Liver (tissue), 9 donors: ENCODE measurements around the gene HOXA4. TPM values are rescaled to one million over a fixed set of nuclear protein-coding genes. Genes with fewer than 3 reads are reported as not detected.

ENCODE experiments used
- DNase-seq: peaks from one replicate; pipeline ENCODE4 v3.0.0-alpha.2; 2017; ENCODE audit warnings: low spot score
- H3K27ac ChIP-seq, 2 donors: one replicate each; pipeline ENCODE4 v1.7.0; 2013; ENCODE audit warnings: inconsistent platforms in 2 of 2, low read length in 2 of 2, control low read depth in 1 of 2, low read depth in 1 of 2, mild to moderate bottlenecking in 1 of 2
- H3K27me3 ChIP-seq, 4 donors: one replicate each; pipeline versions ENCODE4 v1.6.1 to v1.7.0; 2013; ENCODE audit warnings: low read length in 3 of 4, inconsistent platforms in 1 of 4, mild to moderate bottlenecking in 1 of 4, moderate library complexity in 1 of 4; ENCODE audit not compliant: control insufficient read depth in 4 of 4, insufficient read depth in 4 of 4
- H3K36me3 ChIP-seq, 4 donors: one replicate each; pipeline versions ENCODE4 v1.6.1 to v1.7.0; 2013; ENCODE audit warnings: low read length in 3 of 4, mild to moderate bottlenecking in 3 of 4, low read depth in 1 of 4, moderate library complexity in 1 of 4; ENCODE audit not compliant: control insufficient read depth in 4 of 4, insufficient read depth in 3 of 4
- H3K4me1 ChIP-seq, 4 donors: one replicate each; pipeline versions ENCODE4 v1.6.1 to v1.7.0; 2013; ENCODE audit warnings: low read length in 3 of 4, mild to moderate bottlenecking in 3 of 4, moderate library complexity in 1 of 4; ENCODE audit not compliant: control insufficient read depth in 4 of 4, insufficient read depth in 4 of 4
- H3K4me3 ChIP-seq, 3 donors: one replicate each; pipeline versions ENCODE4 v1.6.1 to v1.7.0; 2013; ENCODE audit warnings: low read length in 3 of 3, control low read depth in 1 of 3, low read depth in 1 of 3, mild to moderate bottlenecking in 1 of 3
- H3K9ac ChIP-seq, 2 donors: one replicate each; pipeline ENCODE4 v1.7.0; 2013; ENCODE audit warnings: low read length in 2 of 2, mild to moderate bottlenecking in 2 of 2, moderate library complexity in 2 of 2, control low read depth in 1 of 2, low read depth in 1 of 2
- H3K9me3 ChIP-seq, 4 donors: one replicate each; pipeline versions ENCODE4 v1.6.1 to v1.7.0; 2013; ENCODE audit warnings: low read length in 3 of 4; ENCODE audit not compliant: control insufficient read depth in 4 of 4
- EGR1 ChIP-seq, 2 donors: IDR thresholded peaks; 2 replicates each; pipeline ENCODE4 v1.6.1; 2016 to 2018; ENCODE audit warnings: antibody characterized with exemption in 2 of 2, low read depth in 2 of 2
- FOXA1 ChIP-seq: IDR thresholded peaks from 2 replicates; pipeline ENCODE4 v1.6.1; 2016; ENCODE audit warnings: antibody characterized with exemption
- FOXA2 ChIP-seq: IDR thresholded peaks from 2 replicates; pipeline ENCODE4 v1.6.1; 2016; ENCODE audit warnings: antibody characterized with exemption
- GABPA ChIP-seq, 2 donors: IDR thresholded peaks in 1 of 2; conservative IDR thresholded peaks in 1 of 2; 2 replicates each; pipeline ENCODE4 v1.6.1; 2016; ENCODE audit warnings: antibody characterized with exemption in 2 of 2, mild to moderate bottlenecking in 1 of 2, moderate library complexity in 1 of 2
- HNF4A ChIP-seq, 2 donors: conservative IDR thresholded peaks; 2 replicates each; pipeline ENCODE4 v1.6.1; 2016; ENCODE audit warnings: antibody characterized with exemption in 2 of 2, mild to moderate bottlenecking in 2 of 2
- HNF4G ChIP-seq: IDR thresholded peaks from 2 replicates; pipeline ENCODE4 v1.6.1; 2016; ENCODE audit warnings: antibody characterized with exemption
- JUND ChIP-seq, 2 donors: IDR thresholded peaks; 2 replicates each; pipeline ENCODE4 v1.6.1; 2016; ENCODE audit warnings: antibody characterized with exemption in 2 of 2
- NR2F2 ChIP-seq: IDR thresholded peaks from 2 replicates; pipeline ENCODE4 v1.6.1; 2016; ENCODE audit warnings: antibody characterized with exemption
- RAD21 ChIP-seq, 2 donors: IDR thresholded peaks; 2 replicates each; pipeline ENCODE4 v1.6.1; 2016; ENCODE audit warnings: antibody characterized with exemption in 2 of 2, mild to moderate bottlenecking in 2 of 2
- RXRA ChIP-seq, 2 donors: IDR thresholded peaks; 2 replicates each; pipeline ENCODE4 v1.6.1; 2017 to 2018; ENCODE audit warnings: antibody characterized with exemption in 2 of 2, mild to moderate bottlenecking in 1 of 2
- SP1 ChIP-seq: IDR thresholded peaks from 2 replicates; pipeline ENCODE4 v1.6.1; 2018; ENCODE audit warnings: antibody characterized with exemption, mild to moderate bottlenecking
- TAF1 ChIP-seq: conservative IDR thresholded peaks from 2 replicates; pipeline ENCODE4 v1.6.1; 2016; ENCODE audit warnings: antibody characterized with exemption, mild to moderate bottlenecking
- YY1 ChIP-seq: IDR thresholded peaks from 2 replicates; pipeline ENCODE4 v1.6.1; 2016; ENCODE audit warnings: antibody characterized with exemption, mild to moderate bottlenecking
- WGBS: extraction: QIAGEN DNeasy Blood & Tissue Kit; methylation state at CpG from one replicate; pipeline ENCODE4 v1.1.7; 2013; 5-methylcytosine and 5-hydroxymethylcytosine counted together
- polyA plus RNA-seq, 2 donors: library from polyadenylated mRNA; stranded (reverse) in 1 of 2; unstranded in 1 of 2; fragments of 200-250 nt in 1 of 2; fragments of >200 nt in 1 of 2; fragmentation: Nextera tagmentation in 1 of 2; extraction: Ambion mirVana in 1 of 2; gene quantifications; one replicate each; pipeline versions ENCODE4 v1.2.1 to v1.2.3, GENCODE V29; 2013 to 2015
- total RNA-seq, 2 donors: library from RNA; depleted of rRNA; stranded (reverse); fragments of >200 nt; gene quantifications; one replicate each; pipeline ENCODE4 v1.2.3, GENCODE V29; 2014
- TF ChIP-seq, protein P1 (sequence below): IDR thresholded peaks from 2 replicates; pipeline ENCODE4 v1.6.1; 2016; ENCODE audit warnings: antibody characterized with exemption
- TF ChIP-seq, protein P2 (sequence below): fragments of 150-350 bp; IDR thresholded peaks from 2 replicates; pipeline ENCODE4 v1.5.1; 2017; ENCODE audit warnings: improper control_type of control experiment, low read depth, low read length; ENCODE audit not compliant: missing input control
- TF ChIP-seq, protein P3 (sequence below): IDR thresholded peaks from 2 replicates; pipeline ENCODE4 v1.6.1; 2016; ENCODE audit warnings: antibody characterized with exemption, mild to moderate bottlenecking
- TF ChIP-seq, protein P4 (sequence below): IDR thresholded peaks from 2 replicates; pipeline ENCODE4 v1.6.1; 2016; ENCODE audit warnings: antibody characterized with exemption
- TF ChIP-seq, protein P5 (sequence below): IDR thresholded peaks from 2 replicates; pipeline ENCODE4 v1.6.1; 2016; ENCODE audit warnings: antibody characterized with exemption
- donor health status: healthy.
- donor health status: healthy.
- donor health status: healthy.
- donor health status: healthy.
- donor health status: healthy.

Gene HOXA4
- total and polyA plus RNA-seq, 4 donors: 0.17 to 1.1 (median 0.30) TPM

DNA sequence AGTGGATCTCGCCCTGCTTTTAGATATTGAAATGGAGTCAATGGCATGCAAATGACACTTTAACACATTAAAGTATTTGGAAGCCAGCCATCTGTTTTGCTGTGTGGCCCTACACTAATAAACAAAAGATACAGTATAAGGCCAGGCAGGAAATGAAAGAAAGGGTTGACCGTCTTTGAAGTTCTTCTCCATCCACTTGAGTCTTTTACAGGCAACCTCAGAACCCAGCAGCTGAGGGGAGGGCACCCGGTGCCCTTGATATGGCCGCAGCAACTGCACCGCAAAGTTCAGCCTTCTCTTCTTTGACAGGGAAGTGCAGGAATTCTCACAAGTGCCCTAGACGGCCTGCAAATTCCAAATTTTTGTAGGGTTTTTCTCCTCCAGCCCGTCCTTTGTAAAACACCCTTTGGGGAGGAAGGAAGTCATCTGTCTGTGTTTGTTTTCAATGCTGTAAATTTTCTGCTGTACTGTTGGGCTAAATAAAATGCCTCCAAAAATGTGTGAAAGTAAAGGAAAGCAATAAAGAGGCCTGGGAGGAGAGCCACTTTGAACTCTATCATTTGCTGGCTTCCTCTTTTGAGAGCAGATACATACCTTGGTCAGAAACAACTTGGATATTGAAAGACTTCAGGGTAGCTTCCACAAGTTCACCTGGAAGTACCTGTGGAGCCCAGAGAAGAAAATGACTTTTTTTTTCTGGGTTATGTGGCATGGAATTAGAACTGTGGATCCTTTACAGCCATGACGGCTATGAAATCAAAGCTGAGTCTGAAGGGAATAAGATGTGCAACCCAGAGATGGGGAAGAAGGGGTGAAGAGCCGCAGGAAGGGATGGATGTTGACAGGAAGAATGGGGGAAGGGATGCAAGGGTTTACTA, 38.4 kb downstream of the HOXA4 start:
- H3K9me3 ChIP-seq: peaks cover 0 to 4% (median 0%) of the 10 kb centered on the region in 4 donors
- no peak for TF ChIP-seq RXRA (IDR thresholded peaks at IDR 0.05)
- no peak overlapping the region for H3K27ac ChIP-seq
- WGBS: 33% methylated on average over 9 of the region's 9 CpGs
- H3K4me1 ChIP-seq: peaks cover 0 to 4% (median 2%) of the 10 kb centered on the region in 4 donors
- no peaks in the 10 kb centered on the region for H3K36me3 ChIP-seq
- H3K4me3 ChIP-seq: no peak overlapping the region
- H3K9ac ChIP-seq: no peak overlapping the region
- peaks cover 4 to 34% (median 14%) of the 10 kb centered on the region in 4 donors for H3K27me3 ChIP-seq
- DNase-seq: no peak

DNA sequence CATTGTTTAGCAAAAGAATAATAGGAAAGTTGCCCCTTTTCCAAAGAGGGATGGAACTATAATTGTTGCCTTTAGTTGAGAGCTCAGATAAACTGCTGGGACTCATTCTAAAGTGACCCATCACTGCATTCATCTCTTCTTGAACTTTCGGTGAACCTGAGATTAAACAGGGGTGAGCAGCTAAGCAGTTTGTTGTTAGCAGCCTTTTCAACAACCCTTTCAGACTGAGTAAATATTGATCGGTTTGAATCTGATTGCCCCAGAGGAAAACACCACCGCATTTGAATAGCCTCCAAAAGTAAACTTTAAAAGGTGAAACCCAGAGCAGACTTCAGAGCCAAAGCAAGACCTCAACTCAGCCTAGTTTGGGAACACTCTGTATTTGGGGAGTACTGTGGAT, 39.5 kb downstream of the HOXA4 start:
- 21% methylated on average over 3 of the region's 3 CpGs for WGBS
- Histone ChIP-seq H3K4me1 (peaks cover 0 to 4% (median 2%) of the 10 kb centered on the region in 4 donors), H3K9ac (no peak overlapping the region), H3K27ac (no peak overlapping the region), H3K9me3 (peaks cover 0 to 4% (median 0%) of the 10 kb centered on the region in 4 donors), H3K36me3 (no peaks in the 10 kb centered on the region), H3K4me3 (no peak overlapping the region), H3K27me3 (peaks cover 4 to 32% (median 12%) of the 10 kb centered on the region in 4 donors)
- no peak for DNase-seq
- TF ChIP-seq RAD21 (IDR thresholded peaks at IDR 0.05): no peak
- TF ChIP-seq, protein P1, sequence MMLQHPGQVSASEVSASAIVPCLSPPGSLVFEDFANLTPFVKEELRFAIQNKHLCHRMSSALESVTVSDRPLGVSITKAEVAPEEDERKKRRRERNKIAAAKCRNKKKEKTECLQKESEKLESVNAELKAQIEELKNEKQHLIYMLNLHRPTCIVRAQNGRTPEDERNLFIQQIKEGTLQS: no peak
- TF ChIP-seq, protein P2, sequence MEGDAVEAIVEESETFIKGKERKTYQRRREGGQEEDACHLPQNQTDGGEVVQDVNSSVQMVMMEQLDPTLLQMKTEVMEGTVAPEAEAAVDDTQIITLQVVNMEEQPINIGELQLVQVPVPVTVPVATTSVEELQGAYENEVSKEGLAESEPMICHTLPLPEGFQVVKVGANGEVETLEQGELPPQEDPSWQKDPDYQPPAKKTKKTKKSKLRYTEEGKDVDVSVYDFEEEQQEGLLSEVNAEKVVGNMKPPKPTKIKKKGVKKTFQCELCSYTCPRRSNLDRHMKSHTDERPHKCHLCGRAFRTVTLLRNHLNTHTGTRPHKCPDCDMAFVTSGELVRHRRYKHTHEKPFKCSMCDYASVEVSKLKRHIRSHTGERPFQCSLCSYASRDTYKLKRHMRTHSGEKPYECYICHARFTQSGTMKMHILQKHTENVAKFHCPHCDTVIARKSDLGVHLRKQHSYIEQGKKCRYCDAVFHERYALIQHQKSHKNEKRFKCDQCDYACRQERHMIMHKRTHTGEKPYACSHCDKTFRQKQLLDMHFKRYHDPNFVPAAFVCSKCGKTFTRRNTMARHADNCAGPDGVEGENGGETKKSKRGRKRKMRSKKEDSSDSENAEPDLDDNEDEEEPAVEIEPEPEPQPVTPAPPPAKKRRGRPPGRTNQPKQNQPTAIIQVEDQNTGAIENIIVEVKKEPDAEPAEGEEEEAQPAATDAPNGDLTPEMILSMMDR: no peak
- no peak for TF ChIP-seq NR2F2
- no peak for TF ChIP-seq YY1
- no peak for TF ChIP-seq GABPA (IDR thresholded peaks at IDR 0.05 in 1 of 2, conservative IDR thresholded peaks at IDR 0.05 in 1 of 2)
- TF ChIP-seq, protein P3, sequence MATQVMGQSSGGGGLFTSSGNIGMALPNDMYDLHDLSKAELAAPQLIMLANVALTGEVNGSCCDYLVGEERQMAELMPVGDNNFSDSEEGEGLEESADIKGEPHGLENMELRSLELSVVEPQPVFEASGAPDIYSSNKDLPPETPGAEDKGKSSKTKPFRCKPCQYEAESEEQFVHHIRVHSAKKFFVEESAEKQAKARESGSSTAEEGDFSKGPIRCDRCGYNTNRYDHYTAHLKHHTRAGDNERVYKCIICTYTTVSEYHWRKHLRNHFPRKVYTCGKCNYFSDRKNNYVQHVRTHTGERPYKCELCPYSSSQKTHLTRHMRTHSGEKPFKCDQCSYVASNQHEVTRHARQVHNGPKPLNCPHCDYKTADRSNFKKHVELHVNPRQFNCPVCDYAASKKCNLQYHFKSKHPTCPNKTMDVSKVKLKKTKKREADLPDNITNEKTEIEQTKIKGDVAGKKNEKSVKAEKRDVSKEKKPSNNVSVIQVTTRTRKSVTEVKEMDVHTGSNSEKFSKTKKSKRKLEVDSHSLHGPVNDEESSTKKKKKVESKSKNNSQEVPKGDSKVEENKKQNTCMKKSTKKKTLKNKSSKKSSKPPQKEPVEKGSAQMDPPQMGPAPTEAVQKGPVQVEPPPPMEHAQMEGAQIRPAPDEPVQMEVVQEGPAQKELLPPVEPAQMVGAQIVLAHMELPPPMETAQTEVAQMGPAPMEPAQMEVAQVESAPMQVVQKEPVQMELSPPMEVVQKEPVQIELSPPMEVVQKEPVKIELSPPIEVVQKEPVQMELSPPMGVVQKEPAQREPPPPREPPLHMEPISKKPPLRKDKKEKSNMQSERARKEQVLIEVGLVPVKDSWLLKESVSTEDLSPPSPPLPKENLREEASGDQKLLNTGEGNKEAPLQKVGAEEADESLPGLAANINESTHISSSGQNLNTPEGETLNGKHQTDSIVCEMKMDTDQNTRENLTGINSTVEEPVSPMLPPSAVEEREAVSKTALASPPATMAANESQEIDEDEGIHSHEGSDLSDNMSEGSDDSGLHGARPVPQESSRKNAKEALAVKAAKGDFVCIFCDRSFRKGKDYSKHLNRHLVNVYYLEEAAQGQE: no peak
- no peak for TF ChIP-seq HNF4G
- no peak for TF ChIP-seq HNF4A (conservative IDR thresholded peaks at IDR 0.05)
- no peak for TF ChIP-seq RXRA (IDR thresholded peaks at IDR 0.05)
- no peak for TF ChIP-seq EGR1 (IDR thresholded peaks at IDR 0.05; ENCODE audit: low read depth in 2 of 2)
- TF ChIP-seq FOXA2: no peak
- TF ChIP-seq, protein P4, sequence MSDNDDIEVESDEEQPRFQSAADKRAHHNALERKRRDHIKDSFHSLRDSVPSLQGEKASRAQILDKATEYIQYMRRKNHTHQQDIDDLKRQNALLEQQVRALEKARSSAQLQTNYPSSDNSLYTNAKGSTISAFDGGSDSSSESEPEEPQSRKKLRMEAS: no peak
- TF ChIP-seq, protein P5, sequence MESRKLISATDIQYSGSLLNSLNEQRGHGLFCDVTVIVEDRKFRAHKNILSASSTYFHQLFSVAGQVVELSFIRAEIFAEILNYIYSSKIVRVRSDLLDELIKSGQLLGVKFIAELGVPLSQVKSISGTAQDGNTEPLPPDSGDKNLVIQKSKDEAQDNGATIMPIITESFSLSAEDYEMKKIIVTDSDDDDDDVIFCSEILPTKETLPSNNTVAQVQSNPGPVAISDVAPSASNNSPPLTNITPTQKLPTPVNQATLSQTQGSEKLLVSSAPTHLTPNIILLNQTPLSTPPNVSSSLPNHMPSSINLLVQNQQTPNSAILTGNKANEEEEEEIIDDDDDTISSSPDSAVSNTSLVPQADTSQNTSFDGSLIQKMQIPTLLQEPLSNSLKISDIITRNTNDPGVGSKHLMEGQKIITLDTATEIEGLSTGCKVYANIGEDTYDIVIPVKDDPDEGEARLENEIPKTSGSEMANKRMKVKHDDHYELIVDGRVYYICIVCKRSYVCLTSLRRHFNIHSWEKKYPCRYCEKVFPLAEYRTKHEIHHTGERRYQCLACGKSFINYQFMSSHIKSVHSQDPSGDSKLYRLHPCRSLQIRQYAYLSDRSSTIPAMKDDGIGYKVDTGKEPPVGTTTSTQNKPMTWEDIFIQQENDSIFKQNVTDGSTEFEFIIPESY: no peak
- TF ChIP-seq TAF1: no peak
- no peak for TF ChIP-seq JUND (IDR thresholded peaks at IDR 0.05)
- no peak for TF ChIP-seq FOXA1
- no peak for TF ChIP-seq SP1
